Brain pericyte (primary cell): ENCODE data around the gene ENTPD7.

ENCODE experiments used
- DNase-seq: peaks from one replicate; pipeline ENCODE4 v3.0.0-alpha.2; 2012; ENCODE audit warnings: low read depth, low spot score

The ENTPD7 gene

GRCh38 chr10:99647601-99648151 lies 11.6 kb upstream of the ENTPD7 start:
- DNase-seq: no peak

GRCh38 chr10:99648717-99649116 lies 10.6 kb upstream of the ENTPD7 start:
- no peak for DNase-seq

- DNase-seq: no peak
These were observed 6.4 kb upstream of the ENTPD7 start for GRCh38 chr10:99652800-99653390.

GRCh38 chr10:99654390-99655175 lies 4.7 kb upstream of the ENTPD7 start:
- no peak for DNase-seq

- no peak for DNase-seq
These were observed 2.9 kb upstream of the ENTPD7 start for GRCh38 chr10:99656199-99657064.

- DNase-seq: no peak
These were observed 683 bp upstream of the ENTPD7 start for GRCh38 chr10:99658622-99659030.

- no peak for DNase-seq
These were observed 608 bp downstream of the ENTPD7 start for GRCh38 chr10:99659868-99660366.

GRCh38 chr10:99660662-99661376 lies 1.5 kb downstream of the ENTPD7 start:
- DNase-seq: no peak

- DNase-seq: no peak
These were observed 2.1 kb downstream of the ENTPD7 start for GRCh38 chr10:99661377-99661763.

GRCh38 chr10:99665304-99665703 lies 6.0 kb downstream of the ENTPD7 start:
- DNase-seq: no peak

GRCh38 chr10:99667108-99667751 lies 7.9 kb downstream of the ENTPD7 start:
- no peak for DNase-seq

- no peak for DNase-seq
These were observed 12.1 kb downstream of the ENTPD7 start for GRCh38 chr10:99671386-99671785.

- no peak for DNase-seq
These were observed 13.6 kb downstream of the ENTPD7 start for GRCh38 chr10:99672884-99673283.

GRCh38 chr10:99673492-99673891 lies 14.2 kb downstream of the ENTPD7 start:
- DNase-seq: no peak

GRCh38 chr10:99674762-99675161 lies 15.5 kb downstream of the ENTPD7 start:
- DNase-seq: no peak

- DNase-seq: no peak
These were observed 17.1 kb downstream of the ENTPD7 start for GRCh38 chr10:99676426-99676825.

GRCh38 chr10:99676895-99677294 lies 17.6 kb downstream of the ENTPD7 start:
- DNase-seq: no peak

- no peak for DNase-seq
These were observed 19.6 kb downstream of the ENTPD7 start for GRCh38 chr10:99678921-99679320.

- DNase-seq: no peak
These were observed 22.2 kb downstream of the ENTPD7 start for GRCh38 chr10:99681553-99681952.

- no peak for DNase-seq
These were observed 22.7 kb downstream of the ENTPD7 start for GRCh38 chr10:99682032-99682431.

- DNase-seq: no peak
These were observed 23.4 kb downstream of the ENTPD7 start for GRCh38 chr10:99682752-99683151.
